ENCODE results near the gene CD207.

CD207 gene

DNA sequence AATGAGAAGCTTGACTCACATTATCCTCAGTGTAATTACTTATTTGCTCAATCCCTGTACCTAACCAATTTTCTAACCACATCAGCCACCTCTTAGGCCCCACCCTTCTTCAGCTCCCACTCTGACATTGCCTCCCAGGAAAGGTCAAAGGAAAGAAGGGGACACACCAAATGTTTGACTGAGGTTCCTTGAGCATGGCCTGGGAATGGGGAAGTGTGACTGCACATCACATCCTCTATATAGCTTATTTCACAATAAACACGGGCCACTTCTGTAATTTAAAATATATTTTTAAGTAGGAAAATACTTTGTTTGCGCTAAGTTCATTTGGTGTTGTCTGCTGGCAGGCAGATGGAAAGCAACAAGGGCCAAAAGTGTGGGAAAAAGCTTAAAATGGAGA is 42.2 kb downstream of the CD207 start:
- no peak for DNase-seq (ENCODE audit: low spot score)

GRCh38 chr2:70790136-70790828 is 45.3 kb downstream of the CD207 start, which contains the start of gene FIGLA:
Gene FIGLA (minus strand): TSS chr2:70790643. CDS start chr2:70790638, 5 bp downstream.
- no peak for DNase-seq (ENCODE audit: low spot score)

- DNase-seq (ENCODE audit: low spot score), result peak; percentile 79
Measured at GRCh38 chr2:70789304-70790135, 46.1 kb downstream of the CD207 start.

DNA sequence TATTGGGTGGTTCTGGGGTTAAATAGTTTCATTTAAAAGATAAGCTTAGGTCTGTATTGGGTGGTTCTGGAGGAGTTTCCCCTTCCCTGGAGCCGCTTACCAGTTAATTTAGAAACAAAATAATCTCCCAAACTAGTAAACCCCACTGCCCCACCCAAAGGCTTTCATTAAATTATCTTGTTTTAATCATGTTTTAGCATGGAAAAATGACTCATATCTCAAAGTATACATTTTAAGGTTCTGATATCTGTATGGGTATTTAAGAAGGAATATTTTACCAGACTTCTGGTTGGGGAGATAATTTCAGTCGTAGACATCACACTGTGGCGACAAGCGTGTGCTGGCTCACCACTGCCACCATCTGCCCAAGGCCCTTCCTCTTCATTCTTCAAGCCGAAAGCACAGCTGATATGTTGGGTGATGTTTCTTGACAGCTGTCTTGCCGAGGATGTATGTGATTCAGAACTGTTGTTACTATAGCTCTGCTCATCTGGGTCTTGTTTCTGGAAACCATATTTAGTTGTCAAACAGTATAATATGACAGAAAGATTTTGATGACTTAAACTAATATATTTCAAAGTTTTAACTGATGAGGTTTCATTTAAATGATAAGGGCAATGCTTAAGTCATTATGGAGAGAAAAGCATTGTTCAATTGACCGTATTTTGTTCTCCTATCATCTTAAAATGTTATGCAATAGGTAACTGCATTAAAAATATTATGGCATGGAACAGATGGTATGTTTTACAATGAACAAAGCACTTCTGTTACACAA is 50.3 kb downstream of the CD207 start:
- peak; percentile 49 for DNase-seq (ENCODE audit: low spot score)

DNA sequence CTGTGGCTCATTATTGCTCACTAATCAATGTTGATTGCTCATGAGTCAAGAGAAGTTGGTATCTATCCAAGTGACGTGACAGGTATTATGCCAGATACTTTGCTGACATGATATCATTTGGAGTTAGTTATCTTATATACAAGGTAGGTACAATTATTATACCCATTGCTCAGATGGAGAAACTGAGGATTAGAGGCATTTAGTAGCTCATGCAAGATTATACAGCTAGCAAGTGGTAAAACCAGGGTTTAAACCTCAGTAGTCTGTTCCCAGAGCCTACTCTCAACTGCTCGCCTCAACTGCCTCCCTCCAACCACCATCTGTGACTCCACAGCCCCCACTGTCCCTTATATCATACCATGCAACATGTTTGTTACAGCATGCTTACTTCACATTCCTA is 51.3 kb downstream of the CD207 start:
- no peak for DNase-seq (ENCODE audit: low spot score)

Data from COLO829 (cell line).